ENCODE results near the gene RTKN. TPM values are rescaled to one million over a fixed set of nuclear protein-coding genes. Genes with fewer than 3 reads are reported as not detected.

Gene RTKN
- total RNA-seq (under 1 TPM; 0.20 to 0.27 TPM), total RNA-seq (0 to 2.4 (median 0.43) reads per million in 172 experiments)
- polyA plus RNA-seq (2013, experiment 1 of 2) = 0.39 TPM
- 1.8 TPM for polyA plus RNA-seq (2013, experiment 2 of 2)

GRCh38 chr2:74441690-74442482 lies at the start of gene RTKN:
TSS of gene RTKN (minus strand) at chr2:74441937. CDS start at chr2:74441816, 121 bp downstream.
- TF ChIP-seq, protein P1, sequence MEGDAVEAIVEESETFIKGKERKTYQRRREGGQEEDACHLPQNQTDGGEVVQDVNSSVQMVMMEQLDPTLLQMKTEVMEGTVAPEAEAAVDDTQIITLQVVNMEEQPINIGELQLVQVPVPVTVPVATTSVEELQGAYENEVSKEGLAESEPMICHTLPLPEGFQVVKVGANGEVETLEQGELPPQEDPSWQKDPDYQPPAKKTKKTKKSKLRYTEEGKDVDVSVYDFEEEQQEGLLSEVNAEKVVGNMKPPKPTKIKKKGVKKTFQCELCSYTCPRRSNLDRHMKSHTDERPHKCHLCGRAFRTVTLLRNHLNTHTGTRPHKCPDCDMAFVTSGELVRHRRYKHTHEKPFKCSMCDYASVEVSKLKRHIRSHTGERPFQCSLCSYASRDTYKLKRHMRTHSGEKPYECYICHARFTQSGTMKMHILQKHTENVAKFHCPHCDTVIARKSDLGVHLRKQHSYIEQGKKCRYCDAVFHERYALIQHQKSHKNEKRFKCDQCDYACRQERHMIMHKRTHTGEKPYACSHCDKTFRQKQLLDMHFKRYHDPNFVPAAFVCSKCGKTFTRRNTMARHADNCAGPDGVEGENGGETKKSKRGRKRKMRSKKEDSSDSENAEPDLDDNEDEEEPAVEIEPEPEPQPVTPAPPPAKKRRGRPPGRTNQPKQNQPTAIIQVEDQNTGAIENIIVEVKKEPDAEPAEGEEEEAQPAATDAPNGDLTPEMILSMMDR (IDR thresholded peaks at IDR 0.05) = no peak
- ATAC-seq (ENCODE audit: poor library complexity) (peak; percentile 36), DNase-seq (peak in 4 of 14 experiments; percentile 25 to 68 (median 46))
- intact Hi-C loops (cut with DNase I, micrococcal nuclease) = loop anchor here in 1 of 2 experiments (1.0 kb wide), 1 partner anchor 26 kb away; no protein-coding TSS in a partner anchor
- Mint-ChIP-seq H3K36me3 (ENCODE audit: low read depth) (no peaks in the 10 kb centered on the region), H3K4me1 (ENCODE audit: low read depth) (peaks cover 8% of the 10 kb centered on the region), H3K9me3 (no peaks in the 10 kb centered on the region), H3K27me3 (peaks cover 56% of the 10 kb centered on the region), H3K4me3 (peak within 1 kb of the TSS; percentile 76), H3K27ac (no peak within 1 kb of the TSS)
- Histone ChIP-seq H3K4me1 (ENCODE audit: insufficient read depth, low read length) (peaks cover 27% of the 10 kb centered on the region), H3K4me3 (ENCODE audit: low read length) (peak within 1 kb of the TSS; percentile 45), H3K27me3 (ENCODE audit: control insufficient read depth in 1 of 2, insufficient read depth in 2 of 2, low read length in 2 of 2) (peaks cover 37 to 40% of the 10 kb centered on the region in 2 experiments), H3K27ac (ENCODE audit: low read depth in 1 of 2, low read length in 2 of 2) (no peak within 1 kb of the TSS), H3K9me3 (ENCODE audit: control insufficient read depth in 1 of 2, insufficient read depth in 1 of 2, low read length in 2 of 2) (peaks cover 0 to 27% of the 10 kb centered on the region in 2 experiments), H3K36me3 (ENCODE audit: insufficient read depth, low read length) (no peaks in the 10 kb centered on the region)
- POLR2A ChIA-PET = no interaction called here
- CTCF ChIA-PET = no interaction called here

- peaks cover 4% of the 10 kb centered on the region for H3K4me1 Mint-ChIP-seq (ENCODE audit: low read depth)
Observed at GRCh38 chr2:74489906-74490305, 48.2 kb upstream of the RTKN start.

GRCh38 chr2:74488643-74489481 lies 47.1 kb upstream of the RTKN start:
- Mint-ChIP-seq H3K4me3 (no peak overlapping the region), H3K27me3 (no peaks in the 10 kb centered on the region), H3K27ac (no peak overlapping the region), H3K36me3 (ENCODE audit: low read depth) (peaks cover 78% of the 10 kb centered on the region), H3K9me3 (no peaks in the 10 kb centered on the region), H3K4me1 (ENCODE audit: low read depth) (peaks cover 4% of the 10 kb centered on the region)
- no peaks in the 10 kb centered on the region for H3K9me3 ChIP-seq (ENCODE audit: control insufficient read depth in 1 of 2, insufficient read depth in 1 of 2, low read length in 2 of 2)
- H3K4me3 ChIP-seq (ENCODE audit: low read length) = no peak overlapping the region
- ATAC-seq (ENCODE audit: poor library complexity) (no peak), DNase-seq (no peak)
- POLR2A ChIA-PET = interaction anchor here (0.7 to 0.9 kb wide), 3 partner anchors 15 to 34 kb away, joined by 3 read pairs; partner anchors contain the start of gene INO80B
- peaks cover 66% of the 10 kb centered on the region for H3K36me3 ChIP-seq (ENCODE audit: insufficient read depth, low read length)
- CTCF ChIA-PET = no interaction called here
- peaks cover 4% of the 10 kb centered on the region for H3K4me1 ChIP-seq (ENCODE audit: insufficient read depth, low read length)
- H3K27ac ChIP-seq (ENCODE audit: low read depth in 1 of 2, low read length in 2 of 2) = no peak overlapping the region
- TF ChIP-seq, protein P1 (IDR thresholded peaks at IDR 0.05) = no peak
- intact Hi-C loops (cut with DNase I, micrococcal nuclease) = no loop called here
- no peaks in the 10 kb centered on the region for H3K27me3 ChIP-seq (ENCODE audit: control insufficient read depth in 1 of 2, insufficient read depth in 2 of 2, low read length in 2 of 2)

More at GRCh38 chr2:74489906-74490305, 48.2 kb upstream of the RTKN start:
- Mint-ChIP-seq H3K27me3 (no peaks in the 10 kb centered on the region), H3K27ac (no peak overlapping the region), H3K4me3 (peak overlapping the region; percentile 20), H3K36me3 (ENCODE audit: low read depth) (peaks cover 79% of the 10 kb centered on the region), H3K9me3 (no peaks in the 10 kb centered on the region)
- Histone ChIP-seq H3K27ac (ENCODE audit: low read depth in 1 of 2, low read length in 2 of 2) (no peak overlapping the region), H3K36me3 (ENCODE audit: insufficient read depth, low read length) (peaks cover 69% of the 10 kb centered on the region), H3K27me3 (ENCODE audit: control insufficient read depth in 1 of 2, insufficient read depth in 2 of 2, low read length in 2 of 2) (no peaks in the 10 kb centered on the region), H3K4me1 (ENCODE audit: insufficient read depth, low read length) (no peaks in the 10 kb centered on the region), H3K9me3 (ENCODE audit: control insufficient read depth in 1 of 2, insufficient read depth in 1 of 2, low read length in 2 of 2) (no peaks in the 10 kb centered on the region), H3K4me3 (ENCODE audit: low read length) (no peak overlapping the region)
- POLR2A ChIA-PET = no interaction called here
- DNase-seq (no peak), ATAC-seq (ENCODE audit: poor library complexity) (no peak)
- TF ChIP-seq, protein P1 (IDR thresholded peaks at IDR 0.05) = no peak
- intact Hi-C loops (cut with DNase I, micrococcal nuclease) = no loop called here
- CTCF ChIA-PET = no interaction called here

All from CD4-positive, alpha-beta T cell (primary cell).